ENCODE measurements around the gene PCDH19.
A peak's percentile ranks its signal among the peaks of the same experiment; 100 is the strongest.

- peak in 2 of 4 experiments; percentile 28 to 43 for TF ChIP-seq CTCF (IDR thresholded peaks at IDR 0.05)
- TF ChIP-seq POLR2AphosphoS5 (IDR thresholded peaks at IDR 0.05), result no peak
Measured at GRCh38 chrX:100413229-100413628, 3.2 kb upstream of the PCDH19 start.

Data from prostate gland (tissue), 2 donors.